ENCODE measurements around the gene AP3S1. TPM values are rescaled to one million over a fixed set of nuclear protein-coding genes. Genes with fewer than 3 reads are reported as not detected.
"Not testable (repeated sequence)": the region's sequence is repeated elsewhere in the genome, so short reads cannot be mapped to it uniquely, and the experiment has no call there.

The AP3S1 gene
- total RNA-seq, 2 donors from 2014 or later: 32.0 to 163 TPM

GRCh38 chr5:115801152-115801551 lies 40.6 kb upstream of the AP3S1 start:
- 92% methylated on average over 2 of the region's 2 CpGs for WGBS
- intact Hi-C loops (cut with DNase I): no loop called here
- H3K36me3 ChIP-seq: no peaks in the 10 kb centered on the region
- no peak for DNase-seq (ENCODE audit: low spot score)
- no peaks in the 10 kb centered on the region for H3K9me3 ChIP-seq
- TF ChIP-seq POLR2A (IDR thresholded peaks at IDR 0.05) (no peak), POLR2AphosphoS5 (IDR thresholded peaks at IDR 0.05) (no peak)
- TF ChIP-seq, protein P1, sequence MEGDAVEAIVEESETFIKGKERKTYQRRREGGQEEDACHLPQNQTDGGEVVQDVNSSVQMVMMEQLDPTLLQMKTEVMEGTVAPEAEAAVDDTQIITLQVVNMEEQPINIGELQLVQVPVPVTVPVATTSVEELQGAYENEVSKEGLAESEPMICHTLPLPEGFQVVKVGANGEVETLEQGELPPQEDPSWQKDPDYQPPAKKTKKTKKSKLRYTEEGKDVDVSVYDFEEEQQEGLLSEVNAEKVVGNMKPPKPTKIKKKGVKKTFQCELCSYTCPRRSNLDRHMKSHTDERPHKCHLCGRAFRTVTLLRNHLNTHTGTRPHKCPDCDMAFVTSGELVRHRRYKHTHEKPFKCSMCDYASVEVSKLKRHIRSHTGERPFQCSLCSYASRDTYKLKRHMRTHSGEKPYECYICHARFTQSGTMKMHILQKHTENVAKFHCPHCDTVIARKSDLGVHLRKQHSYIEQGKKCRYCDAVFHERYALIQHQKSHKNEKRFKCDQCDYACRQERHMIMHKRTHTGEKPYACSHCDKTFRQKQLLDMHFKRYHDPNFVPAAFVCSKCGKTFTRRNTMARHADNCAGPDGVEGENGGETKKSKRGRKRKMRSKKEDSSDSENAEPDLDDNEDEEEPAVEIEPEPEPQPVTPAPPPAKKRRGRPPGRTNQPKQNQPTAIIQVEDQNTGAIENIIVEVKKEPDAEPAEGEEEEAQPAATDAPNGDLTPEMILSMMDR (IDR thresholded peaks at IDR 0.05): no peak
- no peak overlapping the region for H3K4me3 ChIP-seq
- no peak overlapping the region for H3K27ac ChIP-seq
- no peaks in the 10 kb centered on the region for H3K27me3 ChIP-seq (replicated peaks; ENCODE audit: insufficient read depth)
- H3K4me1 ChIP-seq (replicated peaks): no peaks in the 10 kb centered on the region

GRCh38 chr5:115801984-115802383 lies 39.8 kb upstream of the AP3S1 start:
- no peak for DNase-seq (ENCODE audit: low spot score)
- Histone ChIP-seq H3K9me3 (no peaks in the 10 kb centered on the region), H3K4me1 (replicated peaks) (no peaks in the 10 kb centered on the region), H3K36me3 (no peaks in the 10 kb centered on the region), H3K27ac (no peak overlapping the region), H3K27me3 (replicated peaks; ENCODE audit: insufficient read depth) (no peaks in the 10 kb centered on the region), H3K4me3 (no peak overlapping the region)
- 43% methylated on average over 1 of the region's 1 CpG for WGBS
- intact Hi-C loops (cut with DNase I): no loop called here
- no peak for TF ChIP-seq POLR2AphosphoS5 (IDR thresholded peaks at IDR 0.05)
- no peak for TF ChIP-seq POLR2A (IDR thresholded peaks at IDR 0.05)
- TF ChIP-seq, protein P1 (IDR thresholded peaks at IDR 0.05): no peak

DNA sequence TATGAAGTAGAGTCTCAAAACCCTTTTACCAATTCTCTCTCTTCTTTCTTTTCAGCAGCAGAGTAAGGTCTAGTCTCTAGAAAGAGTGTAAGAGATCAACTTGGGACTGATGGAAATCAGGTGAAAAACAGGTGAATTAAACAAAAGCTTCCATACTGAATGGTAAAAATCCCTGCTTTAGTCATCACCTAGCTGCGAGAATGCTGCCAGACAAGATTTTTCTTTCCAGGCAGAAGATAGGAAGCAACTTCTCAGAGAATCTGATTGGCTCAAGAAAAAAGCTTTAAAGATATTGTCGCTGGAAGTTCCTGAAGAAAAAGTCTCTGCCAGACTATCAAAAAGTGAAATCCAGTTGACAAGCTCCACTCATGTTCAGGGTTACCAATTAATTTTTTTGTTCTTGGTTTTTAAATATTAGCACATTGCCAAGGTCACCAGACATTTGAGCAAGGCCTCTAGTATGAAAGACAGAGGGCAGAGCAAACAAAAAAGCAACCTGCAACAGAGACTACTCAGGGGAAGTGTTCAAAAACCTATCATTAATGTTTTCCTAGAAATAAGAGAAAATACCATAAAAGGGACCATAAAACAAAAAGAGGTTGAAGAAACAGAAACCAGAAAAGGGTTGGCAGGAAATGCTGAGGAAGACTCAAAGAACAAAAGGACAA lies 34.6 kb upstream of the AP3S1 start:
- no peaks in the 10 kb centered on the region for H3K9me3 ChIP-seq
- no peak for TF ChIP-seq POLR2A (IDR thresholded peaks at IDR 0.05)
- TF ChIP-seq, protein P1 (IDR thresholded peaks at IDR 0.05): no peak
- no peak for TF ChIP-seq POLR2AphosphoS5 (IDR thresholded peaks at IDR 0.05)
- no peaks in the 10 kb centered on the region for H3K36me3 ChIP-seq
- intact Hi-C loops (cut with DNase I): no loop called here
- WGBS: 62% methylated on average over 2 of the region's 2 CpGs
- DNase-seq (ENCODE audit: low spot score): no peak
- no peaks in the 10 kb centered on the region for H3K27me3 ChIP-seq (replicated peaks; ENCODE audit: insufficient read depth)
- no peaks in the 10 kb centered on the region for H3K4me1 ChIP-seq (replicated peaks)
- H3K4me3 ChIP-seq: no peak overlapping the region
- no peak overlapping the region for H3K27ac ChIP-seq

DNA sequence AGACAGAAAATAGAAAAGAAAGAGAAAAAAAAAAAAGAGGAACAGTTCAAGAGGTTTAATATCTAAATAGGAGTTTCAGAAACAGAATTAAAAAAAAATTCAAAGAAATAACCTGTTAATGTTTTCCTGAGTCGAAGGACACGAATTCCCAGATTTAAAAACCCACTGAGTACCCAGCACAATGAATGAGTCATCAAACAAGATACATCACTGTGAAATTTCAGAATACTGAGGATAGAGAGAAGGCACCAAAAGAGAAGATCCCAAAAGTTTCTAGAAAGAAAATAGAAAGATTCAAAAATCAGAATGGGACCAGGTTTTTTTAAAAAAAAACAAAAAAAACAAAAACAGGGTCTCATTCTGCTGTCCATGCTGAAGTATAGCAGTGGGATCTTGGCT lies 34.1 kb upstream of the AP3S1 start:
- H3K4me1 ChIP-seq (replicated peaks): no peaks in the 10 kb centered on the region
- no peak for DNase-seq (ENCODE audit: low spot score)
- TF ChIP-seq, protein P1 (IDR thresholded peaks at IDR 0.05): no peak
- TF ChIP-seq POLR2A (IDR thresholded peaks at IDR 0.05) (no peak), POLR2AphosphoS5 (IDR thresholded peaks at IDR 0.05) (no peak)
- 93% methylated on average over 2 of the region's 2 CpGs for WGBS
- H3K27ac ChIP-seq: no peak overlapping the region
- H3K4me3 ChIP-seq: no peak overlapping the region
- no peaks in the 10 kb centered on the region for H3K27me3 ChIP-seq (replicated peaks; ENCODE audit: insufficient read depth)
- intact Hi-C loops (cut with DNase I): no loop called here
- no peaks in the 10 kb centered on the region for H3K36me3 ChIP-seq
- H3K9me3 ChIP-seq: no peaks in the 10 kb centered on the region

- H3K27me3 ChIP-seq (replicated peaks; ENCODE audit: insufficient read depth); H3K36me3 ChIP-seq; intact Hi-C loops (cut with DNase I); H3K4me3 ChIP-seq; H3K27ac ChIP-seq; DNase-seq (ENCODE audit: low spot score); H3K4me1 ChIP-seq (replicated peaks); H3K9me3 ChIP-seq: not testable (repeated sequence)
- 92% methylated on average over 2 of the region's 2 CpGs for WGBS
These were observed 33.7 kb upstream of the AP3S1 start for GRCh38 chr5:115808066-115808465.
